Measurements from ENCODE around the gene PMF1.
"Not testable (repeated sequence)": the region's sequence is repeated elsewhere in the genome, so short reads cannot be mapped to it uniquely, and the experiment has no call there.

Gene PMF1

GRCh38 chr1:156212833-156213643 lies at the start of gene PMF1:
Gene PMF1 (plus strand): TSS chr1:156213007. CDS start chr1:156213016, 9 bp downstream.
- DNase-seq = peak; percentile 98

GRCh38 chr1:156163712-156164111 lies 49.1 kb upstream of the PMF1 start:
- DNase-seq = no peak

- no peak for DNase-seq
These were observed 48.5 kb upstream of the PMF1 start for GRCh38 chr1:156164125-156164831.

GRCh38 chr1:156165083-156165482 lies 47.7 kb upstream of the PMF1 start:
- no peak for DNase-seq

GRCh38 chr1:156167536-156167935 lies 45.3 kb upstream of the PMF1 start:
- DNase-seq = no peak

GRCh38 chr1:156172696-156173470 lies 39.9 kb upstream of the PMF1 start:
- no peak for DNase-seq

GRCh38 chr1:156176610-156177210 lies 36.1 kb upstream of the PMF1 start:
- no peak for DNase-seq

GRCh38 chr1:156177919-156178654 lies 34.7 kb upstream of the PMF1 start:
- DNase-seq = no peak

- DNase-seq = no peak
These were observed 32.3 kb upstream of the PMF1 start for GRCh38 chr1:156180471-156180870.

- DNase-seq = not testable (repeated sequence)
These were observed 31.3 kb upstream of the PMF1 start for GRCh38 chr1:156181391-156181924.

- not testable (repeated sequence) for DNase-seq
These were observed 30.6 kb upstream of the PMF1 start for GRCh38 chr1:156182010-156182779.

- not testable (repeated sequence) for DNase-seq
These were observed 26.2 kb upstream of the PMF1 start for GRCh38 chr1:156186347-156187177.

- DNase-seq = not testable (repeated sequence)
These were observed 22.5 kb upstream of the PMF1 start for GRCh38 chr1:156190265-156190664.

GRCh38 chr1:156191292-156191964 lies 21.4 kb upstream of the PMF1 start:
- DNase-seq = no peak

GRCh38 chr1:156193208-156193487 lies 19.7 kb upstream of the PMF1 start:
- DNase-seq = no peak

GRCh38 chr1:156193488-156194299 lies 19.1 kb upstream of the PMF1 start, which contains the start of gene SLC25A44:
Gene SLC25A44 (plus strand): TSS chr1:156194104. CDS start chr1:156199848, 5,744 bp downstream.
- DNase-seq = peak; percentile 95

GRCh38 chr1:156194300-156194652 lies 18.5 kb upstream of the PMF1 start:
- DNase-seq = no peak

- no peak for DNase-seq
These were observed 17.0 kb upstream of the PMF1 start for GRCh38 chr1:156195853-156196252.

GRCh38 chr1:156196445-156196844 lies 16.4 kb upstream of the PMF1 start:
- no peak for DNase-seq

All from activated CD8-positive, alpha-beta memory T cell treated with anti-CD3 and anti-CD28 coated beads, Interleukin-2, amount 50 U/mL, for 48 hours (primary cell).